ENCODE results near the gene CBX2. TPM values are rescaled to one million over a fixed set of nuclear protein-coding genes. Genes with fewer than 3 reads are reported as not detected.

The CBX2 gene
- total RNA-seq, 1 experiment from 2014 or later = 79.4 TPM

GRCh38 chr17:79812353-79813258 is 34.7 kb downstream of the CBX2 start:
- Mint-ChIP-seq H3K36me3 (ENCODE audit: insufficient read depth in 1 of 3, low read depth in 3 of 3) (no peaks in the 10 kb centered on the region; a peak in 1 of 7 replicates), H3K9me3 (peaks cover 0 to 9% of the 10 kb centered on the region in 2 experiments; a peak in 2 of 5 replicates), H3K4me3 (peak overlapping the region; percentile 46 to 77), H3K27me3 (ENCODE audit: low read depth) (peaks cover 91% of the 10 kb centered on the region), H3K27ac (no peak overlapping the region), H3K4me1 (peaks cover 34 to 39% of the 10 kb centered on the region in 2 experiments)
- Histone ChIP-seq H3K9ac (ENCODE audit: extremely low read depth, insufficient read length, low read length) (no peak overlapping the region), H3K79me1 (ENCODE audit: insufficient read depth, low read depth, low read length, poor library complexity, severe bottlenecking) (no peaks in the 10 kb centered on the region), H3K18ac (ENCODE audit: insufficient read length, low read depth, low read length) (peak overlapping the region; percentile 71), H4K8ac (replicated peaks; ENCODE audit: insufficient read length, low read depth, low read length) (no peak overlapping the region), H2BK120ac (ENCODE audit: low read depth, low read length, poor library complexity, severe bottlenecking) (peak overlapping the region; percentile 64), H3K23me2 (ENCODE audit: insufficient read length, low read depth, low read length, poor library complexity, severe bottlenecking) (peaks cover 5% of the 10 kb centered on the region), H3K14ac (ENCODE audit: insufficient read depth, low read length) (peak overlapping the region; percentile 66; the same call in 1 of the 2 replicates), H3K56ac (ENCODE audit: insufficient read length, low read depth, low read length) (no peak overlapping the region), H3K79me2 (ENCODE audit: insufficient read depth, low read length) (no peaks in the 10 kb centered on the region), H3T11ph (ENCODE audit: low read length) (no peak overlapping the region), H3K9me3 (ENCODE audit: control insufficient read depth, low read depth, low read length) (no peaks in the 10 kb centered on the region), H3K4me1 (ENCODE audit: insufficient read depth, low read length) (no peaks in the 10 kb centered on the region), H3K27ac (ENCODE audit: insufficient read length, low read depth, low read length) (no peak overlapping the region), H2AFZ (ENCODE audit: low read length) (no peak overlapping the region), H4K5ac (ENCODE audit: insufficient read length, low read depth, low read length) (no peak overlapping the region), H4K20me1 (ENCODE audit: control insufficient read depth, insufficient read depth, insufficient read length) (no peaks in the 10 kb centered on the region), H2BK20ac (ENCODE audit: low read depth, low read length, poor library complexity, severe bottlenecking) (no peak overlapping the region), H4K91ac (ENCODE audit: insufficient read length, low read depth, low read length) (no peak overlapping the region), H3K23ac (ENCODE audit: insufficient read length, low read depth, low read length) (no peak overlapping the region), H2BK12ac (ENCODE audit: insufficient read length, low read depth, low read length) (no peak overlapping the region), H2AK5ac (ENCODE audit: insufficient read length, low read length) (no peak overlapping the region), H3K4me2 (ENCODE audit: insufficient read depth, insufficient read length, low read length) (peak overlapping the region; percentile 50), H2BK5ac (ENCODE audit: insufficient read length, low read length) (no peak overlapping the region), H2BK15ac (ENCODE audit: low read depth, low read length) (no peak overlapping the region), H3K27me3 (ENCODE audit: insufficient read depth, low read length) (peaks cover 81% of the 10 kb centered on the region), H3K4ac (ENCODE audit: low read depth, low read length) (no peak overlapping the region)
- no CpG with 5 or more reads among the region's 72 CpGs for WGBS (ENCODE audit: extremely low coverage, insufficient read length, low lambda C conversion rate)
- no peak for TF ChIP-seq CTCF (conservative IDR thresholded peaks at IDR 0.05)
- no peak for DNase-seq
